ENCODE data around the gene PACS2. TPM values are rescaled to one million over a fixed set of nuclear protein-coding genes. Genes with fewer than 3 reads are reported as not detected.

PACS2 gene
- total and polyA plus RNA-seq, 2 donors (not counting 3 experiments of a cell fraction or from before 2014, with no cell fraction given), result 52.7 to 86.3 TPM

GRCh38 chr14:105412771-105413543 is 98.4 kb downstream of the PACS2 start:
- CTCF ChIA-PET, result interaction anchor here (0.7 to 1.0 kb wide), 2 partner anchors 38 to 42 kb away, joined by 3 read pairs; no protein-coding TSS in a partner anchor

More at GRCh38 chr14:105412771-105413543, 98.4 kb downstream of the PACS2 start:
- intact Hi-C loops (cut with micrococcal nuclease), result loop anchor here (10.0 kb wide), 1 partner anchor 108 kb away; the partner anchor contains the start of gene BRF1
- Histone ChIP-seq H3K4me3 (replicated peaks in 1 of 3; ENCODE audit: insufficient read depth in 1 of 3, low read depth in 1 of 3, low read length in 3 of 3) (no peak overlapping the region), H2AFZ (ENCODE audit: low read depth, low read length) (no peak overlapping the region), H3K9ac (replicated peaks; ENCODE audit: extremely low read depth, insufficient read depth, low read length) (no peak overlapping the region), H3K27me3 (ENCODE audit: control insufficient read depth in 2 of 2, insufficient read depth in 2 of 2, low read length in 2 of 2) (peaks cover 6% of the 10 kb centered on the region in 2 experiments), H3K4me2 (ENCODE audit: insufficient read depth, low read length) (no peak overlapping the region), H3K9me3 (replicated peaks; ENCODE audit: control insufficient read depth, insufficient read depth, low read length) (no peaks in the 10 kb centered on the region), H3K79me2 (ENCODE audit: control insufficient read depth, insufficient read depth, low read length) (no peaks in the 10 kb centered on the region), H3K4me1 (ENCODE audit: control insufficient read depth, extremely low read depth, insufficient read depth, low read length) (peaks cover 6% of the 10 kb centered on the region), H3K9me1 (replicated peaks; ENCODE audit: control insufficient read depth, extremely low read depth, insufficient read depth, low read length) (no peaks in the 10 kb centered on the region), H3K27ac (ENCODE audit: insufficient read depth, low read depth, low read length) (no peak overlapping the region), H4K20me1 (replicated peaks; ENCODE audit: control insufficient read depth, extremely low read depth, insufficient read depth, low read length) (no peaks in the 10 kb centered on the region), H3K36me3 (ENCODE audit: control insufficient read depth in 2 of 2, extremely low read depth in 1 of 2, insufficient read depth in 2 of 2, low read length in 2 of 2) (no peaks in the 10 kb centered on the region)
- FAIRE-seq, result no peak
- dilution Hi-C loops (cut with MboI; ENCODE audit: extremely low pct_ligation_motif_present, low sequenced_read_pairs), result no loop called here
- BruUV-seq (replicated peaks), result no TSS peak
- TF ChIP-seq JUN (IDR thresholded peaks at IDR 0.05; ENCODE audit: borderline replicate concordance, insufficient read depth, insufficient read length, low read depth) (no peak), MYC (IDR thresholded peaks at IDR 0.05; ENCODE audit: low read depth, low read length) (no peak), MAX (IDR thresholded peaks at IDR 0.05; ENCODE audit: insufficient read depth, insufficient read length) (no peak), GATA2 (IDR thresholded peaks at IDR 0.05; ENCODE audit: insufficient read depth, insufficient read length, low read depth, low read length) (no peak), POLR2AphosphoS5 (IDR thresholded peaks at IDR 0.05; ENCODE audit: insufficient read depth, low read depth, low read length) (no peak), EZH2 (IDR thresholded peaks at IDR 0.05; ENCODE audit: borderline replicate concordance, low read depth, low read length, severe bottlenecking) (no peak), FOS (IDR thresholded peaks at IDR 0.05; ENCODE audit: borderline replicate concordance, insufficient read depth, low read length) (no peak), POLR2A (IDR thresholded peaks at IDR 0.05; ENCODE audit: low read depth, low read length) (no peak)
- TF ChIP-seq, protein P1, sequence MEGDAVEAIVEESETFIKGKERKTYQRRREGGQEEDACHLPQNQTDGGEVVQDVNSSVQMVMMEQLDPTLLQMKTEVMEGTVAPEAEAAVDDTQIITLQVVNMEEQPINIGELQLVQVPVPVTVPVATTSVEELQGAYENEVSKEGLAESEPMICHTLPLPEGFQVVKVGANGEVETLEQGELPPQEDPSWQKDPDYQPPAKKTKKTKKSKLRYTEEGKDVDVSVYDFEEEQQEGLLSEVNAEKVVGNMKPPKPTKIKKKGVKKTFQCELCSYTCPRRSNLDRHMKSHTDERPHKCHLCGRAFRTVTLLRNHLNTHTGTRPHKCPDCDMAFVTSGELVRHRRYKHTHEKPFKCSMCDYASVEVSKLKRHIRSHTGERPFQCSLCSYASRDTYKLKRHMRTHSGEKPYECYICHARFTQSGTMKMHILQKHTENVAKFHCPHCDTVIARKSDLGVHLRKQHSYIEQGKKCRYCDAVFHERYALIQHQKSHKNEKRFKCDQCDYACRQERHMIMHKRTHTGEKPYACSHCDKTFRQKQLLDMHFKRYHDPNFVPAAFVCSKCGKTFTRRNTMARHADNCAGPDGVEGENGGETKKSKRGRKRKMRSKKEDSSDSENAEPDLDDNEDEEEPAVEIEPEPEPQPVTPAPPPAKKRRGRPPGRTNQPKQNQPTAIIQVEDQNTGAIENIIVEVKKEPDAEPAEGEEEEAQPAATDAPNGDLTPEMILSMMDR (IDR thresholded peaks at IDR 0.05; ENCODE audit: extremely low read depth in 1 of 2, insufficient read depth in 1 of 2, low read depth in 1 of 2, low read length in 2 of 2), result no peak
- no peak for DNase-seq (ENCODE audit: low read depth, low spot score)
- POLR2A ChIA-PET, result no interaction called here
